Endodermal cell (in vitro differentiated cells): ENCODE results near the gene PPP1R9A. TPM values are rescaled to one million over a fixed set of nuclear protein-coding genes. Genes with fewer than 3 reads are reported as not detected.

Source experiments
- DNase-seq: peaks from one replicate; pipeline ENCODE4 v3.0.0-alpha.2; 2017
- H3K27ac ChIP-seq: 2 replicates; pipeline ENCODE4 v1.5.1; 2013; ENCODE audit warnings: mild to moderate bottlenecking, low read depth, low read length, moderate library complexity
- H3K27me3 ChIP-seq: 2 replicates; pipeline ENCODE4 v1.6.1; 2013; ENCODE audit warnings: mild to moderate bottlenecking, low read length, moderate library complexity; ENCODE audit not compliant: insufficient read depth, control insufficient read depth, poor library complexity, severe bottlenecking
- H3K36me3 ChIP-seq: 2 replicates; pipeline ENCODE4 v1.7.0; 2013; ENCODE audit warnings: mild to moderate bottlenecking, low read length, moderate library complexity; ENCODE audit not compliant: control insufficient read depth, insufficient read depth
- H3K4me1 ChIP-seq: one replicate; pipeline ENCODE4 v1.7.0; 2013; ENCODE audit warnings: low read length; ENCODE audit not compliant: control insufficient read depth, insufficient read depth
- H3K4me3 ChIP-seq: 2 replicates; pipeline ENCODE4 v1.5.1; 2013; ENCODE audit warnings: mild to moderate bottlenecking, low read length, moderate library complexity
- H3K9ac ChIP-seq: 2 replicates; pipeline ENCODE4 v1.6.1; 2013; ENCODE audit warnings: mild to moderate bottlenecking, low read length, moderate library complexity; ENCODE audit not compliant: poor library complexity, severe bottlenecking; ENCODE audit errors: extremely low read depth
- H3K9me3 ChIP-seq: 2 replicates; pipeline ENCODE4 v1.6.1; 2013; ENCODE audit warnings: mild to moderate bottlenecking, low read length, moderate library complexity; ENCODE audit not compliant: control insufficient read depth
- H3K27ac Mint-ChIP-seq: 2 replicates; pipeline ENCODE4 v1.8.0; 2020; ENCODE audit warnings: mixed read lengths
- H3K27me3 Mint-ChIP-seq: 2 replicates; pipeline ENCODE4 v1.8.0; 2021; ENCODE audit warnings: mild to moderate bottlenecking, mixed read lengths; ENCODE audit not compliant: insufficient read depth
- H3K36me3 Mint-ChIP-seq: 2 replicates; pipeline ENCODE4 v1.8.0; 2020; ENCODE audit warnings: low read depth, mixed read lengths
- H3K4me1 Mint-ChIP-seq: 2 replicates; pipeline ENCODE4 v1.8.0; 2020; ENCODE audit warnings: mixed read lengths
- H3K4me3 Mint-ChIP-seq: 2 replicates; pipeline ENCODE4 v1.8.0; 2020; ENCODE audit warnings: mild to moderate bottlenecking, moderate library complexity, mixed read lengths
- H3K9me3 Mint-ChIP-seq: 2 replicates; pipeline ENCODE4 v1.8.0; 2020; ENCODE audit warnings: mild to moderate bottlenecking, mixed read lengths
- CTCF ChIP-seq: fragments of 200-600 bp; sonication (generic); conservative IDR thresholded peaks from 2 replicates; pipeline ENCODE4 v1.5.0; 2021; ENCODE audit warnings: antibody characterized with exemption, mild to moderate bottlenecking
- WGBS, 2 experiments: methylation state at CpG; one replicate each; pipeline versions ENCODE4 v1.1.5 to v1.1.7; 2013; ENCODE audit warnings: missing lambda C conversion rate in 2 of 2, mixed read lengths in 1 of 2; ENCODE audit not compliant: insufficient coverage in 1 of 2, insufficient read length in 1 of 2; 5-methylcytosine and 5-hydroxymethylcytosine counted together
- total RNA-seq, 2 donors: library from RNA; stranded (reverse); fragmentation: NEBNext Ultra II Directional in 1 of 2; extraction: Animal tissue kit (Norgen Biotek cat#: 25700) in 1 of 2; gene quantifications; 2 replicates in 1 of 2; 3 replicates in 1 of 2; pipeline ENCODE4 v1.2.1, GENCODE V29; 2021

PPP1R9A gene
- total RNA-seq, 2 donors from 2014 or later, result 38.7 to 39.4 TPM

- WGBS, 2 experiments, result 92% methylated on average over 4 of the region's 4 CpGs; no CpG with 5 or more reads in 1 of the 2 experiments
- Histone ChIP-seq H3K4me3 (no peak overlapping the region), H3K9ac (no peak overlapping the region), H3K4me1 (no peaks in the 10 kb centered on the region), H3K27me3 (no peaks in the 10 kb centered on the region), H3K36me3 (no peaks in the 10 kb centered on the region), H3K27ac (no peak overlapping the region), H3K9me3 (no peaks in the 10 kb centered on the region)
- Mint-ChIP-seq H3K4me1 (no peaks in the 10 kb centered on the region), H3K36me3 (peaks cover 4% of the 10 kb centered on the region), H3K9me3 (no peaks in the 10 kb centered on the region), H3K27ac (no peak overlapping the region), H3K4me3 (no peak overlapping the region), H3K27me3 (no peaks in the 10 kb centered on the region)
- TF ChIP-seq CTCF, result no peak
- DNase-seq, result no peak
Observed at GRCh38 chr7:95144256-95144655, 236.9 kb downstream of the PPP1R9A start.

GRCh38 chr7:95155965-95156364, 248.6 kb downstream of the PPP1R9A start:
- H3K27me3 Mint-ChIP-seq, result no peaks in the 10 kb centered on the region
- no peak for TF ChIP-seq CTCF
- no peaks in the 10 kb centered on the region for H3K9me3 ChIP-seq
- no peak for DNase-seq
- no peak overlapping the region for H3K27ac Mint-ChIP-seq
- no peaks in the 10 kb centered on the region for H3K4me1 ChIP-seq
- H3K36me3 Mint-ChIP-seq, result peaks cover 3% of the 10 kb centered on the region
- no peak overlapping the region for H3K4me3 Mint-ChIP-seq
- H3K4me3 ChIP-seq, result no peak overlapping the region
- no peak overlapping the region for H3K9ac ChIP-seq
- no peaks in the 10 kb centered on the region for H3K36me3 ChIP-seq
- H3K27me3 ChIP-seq, result no peaks in the 10 kb centered on the region
- 96 to 100% methylated on average over 3 to 5 of the region's 5 CpGs for WGBS, 2 experiments
- H3K27ac ChIP-seq, result no peak overlapping the region
- no peaks in the 10 kb centered on the region for H3K4me1 Mint-ChIP-seq
- H3K9me3 Mint-ChIP-seq, result peaks cover 4% of the 10 kb centered on the region

- H3K4me1 Mint-ChIP-seq, result no peaks in the 10 kb centered on the region
- Histone ChIP-seq H3K27me3 (no peaks in the 10 kb centered on the region), H3K36me3 (no peaks in the 10 kb centered on the region), H3K27ac (no peak overlapping the region), H3K4me1 (no peaks in the 10 kb centered on the region), H3K9ac (no peak overlapping the region), H3K4me3 (no peak overlapping the region), H3K9me3 (no peaks in the 10 kb centered on the region)
- no peak for TF ChIP-seq CTCF
- no peak overlapping the region for H3K4me3 Mint-ChIP-seq
- H3K36me3 Mint-ChIP-seq, result peaks cover 3% of the 10 kb centered on the region
- no peak for DNase-seq
- no peak overlapping the region for H3K27ac Mint-ChIP-seq
- no peaks in the 10 kb centered on the region for H3K27me3 Mint-ChIP-seq
- H3K9me3 Mint-ChIP-seq, result peaks cover 4% of the 10 kb centered on the region
- 96% methylated on average over 8 of the region's 8 CpGs; no CpG with 5 or more reads in 1 of the 2 experiments for WGBS, 2 experiments
Observed at GRCh38 chr7:95157381-95157780, 250.0 kb downstream of the PPP1R9A start.
